ENCODE data around the gene ACRBP. TPM values are rescaled to one million over a fixed set of nuclear protein-coding genes. Genes with fewer than 3 reads are reported as not detected.

Gene ACRBP
- total RNA-seq, 2 experiments from 2014 or later = 4.4 to 9.4 TPM

- intact Hi-C loops (cut with micrococcal nuclease; ENCODE audit: unreplicated experiment) = loop anchor here (1.0 kb wide), 1 partner anchor 161 kb away; no protein-coding TSS in a partner anchor
- ChIA-PET CTCF (ENCODE audit: unreplicated experiment) (no interaction called here), POLR2A (interaction anchor here (0.5 to 1.6 kb wide), 3 partner anchors 10 to 16 kb away, joined by 4 to 7 read pairs (median 5); partner anchors contain the start of gene LPAR5)
- TF ChIP-seq EZH2phosphoT487 (IDR thresholded peaks at IDR 0.05; ENCODE audit: borderline replicate concordance, low read depth, low read length) (no peak), CTCF (conservative IDR thresholded peaks at IDR 0.05; ENCODE audit: low read length) (no peak)
- Histone ChIP-seq H3K4me3 (ENCODE audit: low read depth, low read length, poor library complexity, severe bottlenecking) (no peak overlapping the region), H4K20me1 (ENCODE audit: insufficient read depth, low read length) (no peaks in the 10 kb centered on the region), H3K27ac (ENCODE audit: low read depth, low read length, poor library complexity, severe bottlenecking) (no peak overlapping the region), H3K4me1 (ENCODE audit: insufficient read depth, low read length, poor library complexity, severe bottlenecking) (peaks cover 14% of the 10 kb centered on the region), H3K36me3 (ENCODE audit: insufficient read depth, low read length) (peaks cover 39% of the 10 kb centered on the region), H3K79me2 (ENCODE audit: insufficient read depth, low read depth, low read length) (peaks cover 2% of the 10 kb centered on the region; the same call in 1 of the 2 replicates), H2AFZ (ENCODE audit: low read length) (no peak overlapping the region), H3K4me2 (ENCODE audit: low read length) (no peak overlapping the region), H3K9me2 (ENCODE audit: insufficient read depth, low read length) (no peaks in the 10 kb centered on the region), H3K9me3 (ENCODE audit: low read length) (no peaks in the 10 kb centered on the region)
- TSS peak; percentile 84 for BruUV-seq (replicated peaks)
- DNase-seq (ENCODE audit: low spot score) = no peak
These were observed 28.6 kb downstream of the ACRBP start for GRCh38 chr12:6618483-6619225.

DNA sequence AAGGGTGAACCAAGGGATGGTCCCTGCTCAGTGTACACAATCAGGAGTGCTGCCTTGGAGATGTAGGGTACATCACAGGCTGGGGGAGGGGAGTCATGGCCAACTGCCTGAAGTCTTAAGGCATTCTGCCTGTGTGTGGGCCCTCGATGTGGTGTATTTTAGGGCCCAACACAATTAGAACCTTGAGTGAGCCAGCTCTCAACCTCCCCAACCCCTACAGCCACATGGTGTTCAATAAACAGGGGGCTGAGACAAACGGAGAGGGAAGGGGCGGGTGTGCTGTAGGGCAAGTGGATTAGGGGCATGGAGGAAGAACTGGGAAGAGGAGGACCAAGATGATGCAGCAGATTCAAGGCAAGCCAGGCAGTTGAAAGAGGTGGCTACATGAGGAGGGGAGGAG, 31.4 kb downstream of the ACRBP start:
- no TSS peak for BruUV-seq (replicated peaks)
- DNase-seq (ENCODE audit: low spot score) = no peak

More for the DNA sequence above, 31.4 kb downstream of the ACRBP start:
- Histone ChIP-seq H4K20me1 (ENCODE audit: insufficient read depth, low read length) (no peaks in the 10 kb centered on the region), H3K9me3 (ENCODE audit: low read length) (no peaks in the 10 kb centered on the region), H3K9me2 (ENCODE audit: insufficient read depth, low read length) (no peaks in the 10 kb centered on the region), H3K27ac (ENCODE audit: low read depth, low read length, poor library complexity, severe bottlenecking) (peak overlapping the region; percentile 40), H2AFZ (ENCODE audit: low read length) (no peak overlapping the region), H3K36me3 (ENCODE audit: insufficient read depth, low read length) (peaks cover 26% of the 10 kb centered on the region), H3K4me2 (ENCODE audit: low read length) (no peak overlapping the region), H3K4me3 (ENCODE audit: low read depth, low read length, poor library complexity, severe bottlenecking) (no peak overlapping the region), H3K79me2 (ENCODE audit: insufficient read depth, low read depth, low read length) (no peaks in the 10 kb centered on the region), H3K4me1 (ENCODE audit: insufficient read depth, low read length, poor library complexity, severe bottlenecking) (peaks cover 36% of the 10 kb centered on the region)
- POLR2A ChIA-PET = interaction anchor here (0.8 to 1.2 kb wide), 2 partner anchors 11 to 73 kb away, joined by 3 to 4 read pairs; partner anchors contain the start of gene ZNF384
- intact Hi-C loops (cut with micrococcal nuclease; ENCODE audit: unreplicated experiment) = loop anchor here (2.0 kb wide), 2 partner anchors 47 to 73 kb away; partner anchors contain the start of genes ING4 and ZNF384
- TF ChIP-seq CTCF (conservative IDR thresholded peaks at IDR 0.05; ENCODE audit: low read length) = no peak
- no peak for TF ChIP-seq EZH2phosphoT487 (IDR thresholded peaks at IDR 0.05; ENCODE audit: borderline replicate concordance, low read depth, low read length)
- CTCF ChIA-PET (ENCODE audit: unreplicated experiment) = no interaction called here

All from OCI-LY7 (cell line).